Thyroid gland (tissue), 4 donors: ENCODE measurements around the gene ACSM6.

Experiments used
- POLR2A ChIP-seq, 2 donors: fragments of 450-650 bp; IDR thresholded peaks; one replicate each; pipeline ENCODE4 v1.6.1; 2017; ENCODE audit warnings: antibody characterized with exemption in 2 of 2, mild to moderate bottlenecking in 2 of 2, moderate library complexity in 1 of 2
- TF ChIP-seq, protein P1 (sequence below), 6 experiments: fragments of 200-600 bp in 3 of 6; fragments of 450-650 bp in 3 of 6; sonication (generic) in 3 of 6; IDR thresholded peaks; one replicate each; pipeline ENCODE4 v1.5.1; 2016 to 2019; ENCODE audit warnings: antibody characterized with exemption in 6 of 6, mild to moderate bottlenecking in 2 of 6, inconsistent platforms in 1 of 6, moderate library complexity in 1 of 6

GRCh38 chr10:95248989-95249388 lies 55.0 kb downstream of the ACSM6 start:
- TF ChIP-seq, protein P1, sequence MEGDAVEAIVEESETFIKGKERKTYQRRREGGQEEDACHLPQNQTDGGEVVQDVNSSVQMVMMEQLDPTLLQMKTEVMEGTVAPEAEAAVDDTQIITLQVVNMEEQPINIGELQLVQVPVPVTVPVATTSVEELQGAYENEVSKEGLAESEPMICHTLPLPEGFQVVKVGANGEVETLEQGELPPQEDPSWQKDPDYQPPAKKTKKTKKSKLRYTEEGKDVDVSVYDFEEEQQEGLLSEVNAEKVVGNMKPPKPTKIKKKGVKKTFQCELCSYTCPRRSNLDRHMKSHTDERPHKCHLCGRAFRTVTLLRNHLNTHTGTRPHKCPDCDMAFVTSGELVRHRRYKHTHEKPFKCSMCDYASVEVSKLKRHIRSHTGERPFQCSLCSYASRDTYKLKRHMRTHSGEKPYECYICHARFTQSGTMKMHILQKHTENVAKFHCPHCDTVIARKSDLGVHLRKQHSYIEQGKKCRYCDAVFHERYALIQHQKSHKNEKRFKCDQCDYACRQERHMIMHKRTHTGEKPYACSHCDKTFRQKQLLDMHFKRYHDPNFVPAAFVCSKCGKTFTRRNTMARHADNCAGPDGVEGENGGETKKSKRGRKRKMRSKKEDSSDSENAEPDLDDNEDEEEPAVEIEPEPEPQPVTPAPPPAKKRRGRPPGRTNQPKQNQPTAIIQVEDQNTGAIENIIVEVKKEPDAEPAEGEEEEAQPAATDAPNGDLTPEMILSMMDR (IDR thresholded peaks at IDR 0.05), result no peak
- TF ChIP-seq POLR2A (IDR thresholded peaks at IDR 0.05), result no peak
